ENCODE results near the gene PSMB3.

PSMB3 gene

GRCh38 chr17:38729886-38730525 is 22.5 kb upstream of the PSMB3 start, which contains the start of gene CISD3:
CISD3 (plus strand) TSS chr17:38730341; CDS start chr17:38730359, 18 bp downstream.
- Histone ChIP-seq H3K4me1 (ENCODE audit: low read depth, poor library complexity, severe bottlenecking) (peaks cover 20% of the 10 kb centered on the region), H4K20me1 (ENCODE audit: insufficient read depth) (no peaks in the 10 kb centered on the region), H3K4me2 (peak within 1 kb of the TSS; percentile 94), H3K9ac (peak within 1 kb of the TSS; percentile 83), H2AFZ (ENCODE audit: low read depth) (peak within 1 kb of the TSS; percentile 96), H3K27ac (peak within 1 kb of the TSS; percentile 35), H3K27me3 (ENCODE audit: insufficient read depth, low read depth) (no peaks in the 10 kb centered on the region), H3K79me2 (ENCODE audit: insufficient read depth, low read depth) (peaks cover 12% of the 10 kb centered on the region; the same call in 1 of the 2 replicates), H3K36me3 (ENCODE audit: insufficient read depth) (no peaks in the 10 kb centered on the region), H3K4me3 (IDR thresholded peaks at IDR 0.05; ENCODE audit: insufficient read depth, low read depth, low read length) (peak within 1 kb of the TSS; percentile 59)
- TF ChIP-seq CTCF (conservative IDR thresholded peaks at IDR 0.05; ENCODE audit: low read depth, low read length) = peak; percentile 58; the same call in 1 of the 2 replicates

GRCh38 chr17:38730526-38731379 is 21.8 kb upstream of the PSMB3 start:
- TF ChIP-seq CTCF (conservative IDR thresholded peaks at IDR 0.05; ENCODE audit: low read depth, low read length) = no peak
- H3K36me3 ChIP-seq (ENCODE audit: insufficient read depth) = no peaks in the 10 kb centered on the region
- peak overlapping the region; percentile 83 for H3K9ac ChIP-seq
- H2AFZ ChIP-seq (ENCODE audit: low read depth) = peak overlapping the region; percentile 96
- peaks cover 12% of the 10 kb centered on the region; the same call in 1 of the 2 replicates for H3K79me2 ChIP-seq (ENCODE audit: insufficient read depth, low read depth)
- no peaks in the 10 kb centered on the region for H4K20me1 ChIP-seq (ENCODE audit: insufficient read depth)
- peak overlapping the region; percentile 35 for H3K27ac ChIP-seq
- H3K4me1 ChIP-seq (ENCODE audit: low read depth, poor library complexity, severe bottlenecking) = peaks cover 25% of the 10 kb centered on the region
- no peaks in the 10 kb centered on the region for H3K27me3 ChIP-seq (ENCODE audit: insufficient read depth, low read depth)
- peak overlapping the region; percentile 59 for H3K4me3 ChIP-seq (IDR thresholded peaks at IDR 0.05; ENCODE audit: insufficient read depth, low read depth, low read length)
- H3K4me2 ChIP-seq = peak overlapping the region; percentile 94

- peaks cover 25% of the 10 kb centered on the region for H3K4me1 ChIP-seq (ENCODE audit: low read depth, poor library complexity, severe bottlenecking)
- H2AFZ ChIP-seq (ENCODE audit: low read depth) = no peak overlapping the region
- no peak overlapping the region for H3K27ac ChIP-seq
- no peaks in the 10 kb centered on the region for H3K36me3 ChIP-seq (ENCODE audit: insufficient read depth)
- no peak overlapping the region for H3K4me3 ChIP-seq (IDR thresholded peaks at IDR 0.05; ENCODE audit: insufficient read depth, low read depth, low read length)
- peak overlapping the region; percentile 94; the same call in 1 of the 2 replicates for H3K4me2 ChIP-seq
- TF ChIP-seq CTCF (conservative IDR thresholded peaks at IDR 0.05; ENCODE audit: low read depth, low read length) = no peak
- peaks cover 12% of the 10 kb centered on the region; the same call in 1 of the 2 replicates for H3K79me2 ChIP-seq (ENCODE audit: insufficient read depth, low read depth)
- peak overlapping the region; percentile 83; the same call in 1 of the 2 replicates for H3K9ac ChIP-seq
- no peaks in the 10 kb centered on the region for H3K27me3 ChIP-seq (ENCODE audit: insufficient read depth, low read depth)
- H4K20me1 ChIP-seq (ENCODE audit: insufficient read depth) = no peaks in the 10 kb centered on the region
Observed at GRCh38 chr17:38731526-38732294, 20.8 kb upstream of the PSMB3 start.
